ENCODE measurements around the gene ASPHD1.

DNA sequence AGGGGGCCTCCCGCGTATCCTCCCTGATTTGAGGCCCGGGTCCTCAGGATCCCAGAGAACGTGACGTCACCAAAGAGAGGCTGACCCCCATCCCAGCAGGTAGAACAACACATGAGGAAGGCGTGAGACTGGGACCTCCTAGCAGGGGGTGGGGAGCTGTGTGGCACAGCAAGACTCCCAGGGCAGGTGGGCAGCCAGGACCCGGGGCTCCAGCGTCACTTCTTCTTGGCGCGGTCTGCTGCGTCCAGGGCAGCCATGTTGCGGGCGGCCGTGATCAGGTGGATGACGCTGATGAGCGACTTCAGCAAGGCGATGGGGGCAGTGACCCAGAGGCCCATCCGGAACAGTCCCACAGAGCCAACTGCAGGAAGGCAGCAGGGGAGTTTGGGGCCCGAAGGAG, 41.3 kb upstream of the ASPHD1 start:
- no peak for TF ChIP-seq POLR2A (IDR thresholded peaks at IDR 0.05)
- TF ChIP-seq, protein P1, sequence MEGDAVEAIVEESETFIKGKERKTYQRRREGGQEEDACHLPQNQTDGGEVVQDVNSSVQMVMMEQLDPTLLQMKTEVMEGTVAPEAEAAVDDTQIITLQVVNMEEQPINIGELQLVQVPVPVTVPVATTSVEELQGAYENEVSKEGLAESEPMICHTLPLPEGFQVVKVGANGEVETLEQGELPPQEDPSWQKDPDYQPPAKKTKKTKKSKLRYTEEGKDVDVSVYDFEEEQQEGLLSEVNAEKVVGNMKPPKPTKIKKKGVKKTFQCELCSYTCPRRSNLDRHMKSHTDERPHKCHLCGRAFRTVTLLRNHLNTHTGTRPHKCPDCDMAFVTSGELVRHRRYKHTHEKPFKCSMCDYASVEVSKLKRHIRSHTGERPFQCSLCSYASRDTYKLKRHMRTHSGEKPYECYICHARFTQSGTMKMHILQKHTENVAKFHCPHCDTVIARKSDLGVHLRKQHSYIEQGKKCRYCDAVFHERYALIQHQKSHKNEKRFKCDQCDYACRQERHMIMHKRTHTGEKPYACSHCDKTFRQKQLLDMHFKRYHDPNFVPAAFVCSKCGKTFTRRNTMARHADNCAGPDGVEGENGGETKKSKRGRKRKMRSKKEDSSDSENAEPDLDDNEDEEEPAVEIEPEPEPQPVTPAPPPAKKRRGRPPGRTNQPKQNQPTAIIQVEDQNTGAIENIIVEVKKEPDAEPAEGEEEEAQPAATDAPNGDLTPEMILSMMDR (IDR thresholded peaks at IDR 0.05), result no peak
